Measurements from ENCODE around the gene DNAAF5.

The DNAAF5 gene

GRCh38 chr7:818031-818699, 91.7 kb downstream of the DNAAF5 start:
- DNase-seq: no peak

GRCh38 chr7:820341-820740, 93.8 kb downstream of the DNAAF5 start:
- no peak for DNase-seq

GRCh38 chr7:821688-822087, 95.2 kb downstream of the DNAAF5 start:
- no peak for DNase-seq

- no peak for DNase-seq
Observed at GRCh38 chr7:822692-823276, 96.3 kb downstream of the DNAAF5 start.

- DNase-seq: no peak
Observed at GRCh38 chr7:823649-824048, 97.2 kb downstream of the DNAAF5 start.

GRCh38 chr7:824081-824480, 97.6 kb downstream of the DNAAF5 start:
- DNase-seq: no peak

- DNase-seq: no peak
Observed at GRCh38 chr7:824664-825063, 98.2 kb downstream of the DNAAF5 start.

GRCh38 chr7:825386-825785, 98.9 kb downstream of the DNAAF5 start:
- no peak for DNase-seq

- DNase-seq: no peak
Observed at GRCh38 chr7:826230-826917, 99.9 kb downstream of the DNAAF5 start.

GRCh38 chr7:828793-829561, 102.5 kb downstream of the DNAAF5 start:
- DNase-seq: no peak

- no peak for DNase-seq
Observed at GRCh38 chr7:830069-830468, 103.6 kb downstream of the DNAAF5 start.

- DNase-seq: no peak
Observed at GRCh38 chr7:831596-832166, 105.2 kb downstream of the DNAAF5 start.

GRCh38 chr7:832167-832967, 105.9 kb downstream of the DNAAF5 start, which contains the start of gene SUN1:
TSS of gene SUN1 (plus strand) at chr7:832476. CDS start at chr7:832525, 49 bp downstream.
- DNase-seq: peak; percentile 86

GRCh38 chr7:832968-833424, 106.5 kb downstream of the DNAAF5 start:
- no peak for DNase-seq

GRCh38 chr7:833601-834258, 107.2 kb downstream of the DNAAF5 start:
- no peak for DNase-seq

- DNase-seq: no peak
Observed at GRCh38 chr7:834277-834676, 107.8 kb downstream of the DNAAF5 start.

GRCh38 chr7:835021-835420, 108.5 kb downstream of the DNAAF5 start:
- DNase-seq: no peak

GRCh38 chr7:835485-836401, 109.2 kb downstream of the DNAAF5 start:
- DNase-seq: no peak
